HepG2 (cell line): ENCODE results near the gene TMEM129. TPM values are rescaled to one million over a fixed set of nuclear protein-coding genes. Genes with fewer than 3 reads are reported as not detected.

ENCODE experiments used
- BHLHE40 ChIP-seq: IDR thresholded peaks from 2 replicates; pipeline ENCODE4 v1.6.1; 2011; ENCODE audit warnings: low read length, improper control_type of control experiment
- CBX1 ChIP-seq: IDR thresholded peaks from one replicate; pipeline ENCODE4 v1.6.1; 2016; ENCODE audit warnings: antibody characterized with exemption, low read depth
- EEA1 ChIP-seq: sonication (generic); formaldehyde crosslinking; IDR thresholded peaks from 2 replicates; pipeline ENCODE4 v1.5.1; 2020; ENCODE audit warnings: mild to moderate bottlenecking, missing genetic modification reagents, borderline replicate concordance
- HCFC1 ChIP-seq: fragments of 150-350 bp; IDR thresholded peaks from 2 replicates; pipeline ENCODE4 v1.6.1; 2014; ENCODE audit warnings: low read depth, low read length
- HDAC2 ChIP-seq: sonication (generic); formaldehyde crosslinking; IDR thresholded peaks from 2 replicates; pipeline ENCODE4 v1.4.0; 2020; ENCODE audit warnings: missing genetic modification reagents
- POLR2G ChIP-seq: fragments of 200-400 bp; formaldehyde crosslinking; IDR thresholded peaks from 2 replicates; pipeline ENCODE4 v1.6.1; 2018; ENCODE audit warnings: mild to moderate bottlenecking, low read depth, low read length, moderate library complexity
- THAP11 ChIP-seq: IDR thresholded peaks from 2 replicates; pipeline ENCODE4 v1.6.1; 2016; ENCODE audit warnings: missing biosample characterization, missing genetic modification reagents
- ZFP1 ChIP-seq: IDR thresholded peaks from 2 replicates; pipeline ENCODE4 v1.6.1; 2016
- ZNF207 ChIP-seq: fragments of 450-650 bp; IDR thresholded peaks from 2 replicates; pipeline ENCODE4 v1.6.1; 2016; ENCODE audit warnings: antibody characterized with exemption, borderline replicate concordance
- ZNF264 ChIP-seq: sonication (generic); formaldehyde crosslinking; IDR thresholded peaks from 2 replicates; pipeline ENCODE4 v1.4.0; 2020; ENCODE audit warnings: missing genetic modification reagents
- ZNF337 ChIP-seq: sonication (generic); formaldehyde crosslinking; IDR thresholded peaks from 2 replicates; pipeline ENCODE4 v1.5.1; 2020; ENCODE audit warnings: missing genetic modification reagents, low read depth, mild to moderate bottlenecking, borderline replicate concordance
- ZNF44 ChIP-seq: sonication (generic); formaldehyde crosslinking; IDR thresholded peaks from 2 replicates; pipeline ENCODE4 v1.5.1; 2020; ENCODE audit warnings: mild to moderate bottlenecking, missing genetic modification reagents
- ZNF619 ChIP-seq: sonication (generic); formaldehyde crosslinking; IDR thresholded peaks from 2 replicates; pipeline ENCODE4 v1.4.0; 2020; ENCODE audit warnings: mild to moderate bottlenecking, missing genetic modification reagents
- ZSCAN25 ChIP-seq: sonication (generic); formaldehyde crosslinking; IDR thresholded peaks from 2 replicates; pipeline ENCODE4 v1.8.0; 2022; ENCODE audit warnings: mild to moderate bottlenecking, missing genetic modification reagents
- polyA plus RNA-seq, 8 experiments: library from polyadenylated mRNA; depleted of rRNA in 3 of 8; stranded (reverse) in 7 of 8; unstranded in 1 of 8; fragments of >200 nt; fragmentation: Illumina TruSeq in 4 of 8; extraction: Trizol in 4 of 8; gene quantifications; 2 replicates each; pipeline versions ENCODE4 v1.2.1 to v1.2.3, GENCODE V29; 2011 to 2016; ENCODE audit warnings: low read depth in 4 of 8, missing spikeins in 1 of 8, mixed read lengths in 1 of 8; ENCODE audit not compliant: insufficient read depth in 1 of 8
- total RNA-seq, 5 experiments: library from RNA; depleted of rRNA; stranded (reverse); fragments of >200 nt; fragmentation: Illumina TruSeq; extraction: Trizol; gene quantifications; 2 replicates each; pipeline ENCODE4 v1.2.3, GENCODE V29; 2016; ENCODE audit warnings: low read depth in 1 of 5
- TF ChIP-seq, protein P1 (sequence below): sonication (generic); formaldehyde crosslinking; IDR thresholded peaks from 2 replicates; pipeline ENCODE4 v1.8.0; 2022; ENCODE audit warnings: missing genetic modification reagents, mild to moderate bottlenecking, moderate library complexity, borderline replicate concordance
- TF ChIP-seq, protein P2 (sequence below): sonication (generic); formaldehyde crosslinking; IDR thresholded peaks from 2 replicates; pipeline ENCODE4 v1.5.0; 2020; ENCODE audit warnings: mild to moderate bottlenecking, low read depth, missing genetic modification reagents, borderline replicate concordance
- TF ChIP-seq, protein P3 (sequence below): fragments of 450-650 bp; IDR thresholded peaks from 2 replicates; pipeline ENCODE4 v1.6.1; 2017; ENCODE audit warnings: mild to moderate bottlenecking
- TF ChIP-seq, protein P4 (sequence below): sonication (generic); formaldehyde crosslinking; IDR thresholded peaks from 2 replicates; pipeline ENCODE4 v1.4.0; 2020; ENCODE audit warnings: missing genetic modification reagents
- TF ChIP-seq, protein P5 (sequence below): sonication (generic); formaldehyde crosslinking; IDR thresholded peaks from 2 replicates; pipeline ENCODE4 v1.5.0; 2020; ENCODE audit warnings: mild to moderate bottlenecking, missing genetic modification reagents, moderate library complexity

TMEM129 gene
- total and polyA plus RNA-seq, 2 of the 13 experiments (the other 11 are each of a cell fraction or from before 2014, with no cell fraction given) = 19.0 to 25.8 TPM

DNA sequence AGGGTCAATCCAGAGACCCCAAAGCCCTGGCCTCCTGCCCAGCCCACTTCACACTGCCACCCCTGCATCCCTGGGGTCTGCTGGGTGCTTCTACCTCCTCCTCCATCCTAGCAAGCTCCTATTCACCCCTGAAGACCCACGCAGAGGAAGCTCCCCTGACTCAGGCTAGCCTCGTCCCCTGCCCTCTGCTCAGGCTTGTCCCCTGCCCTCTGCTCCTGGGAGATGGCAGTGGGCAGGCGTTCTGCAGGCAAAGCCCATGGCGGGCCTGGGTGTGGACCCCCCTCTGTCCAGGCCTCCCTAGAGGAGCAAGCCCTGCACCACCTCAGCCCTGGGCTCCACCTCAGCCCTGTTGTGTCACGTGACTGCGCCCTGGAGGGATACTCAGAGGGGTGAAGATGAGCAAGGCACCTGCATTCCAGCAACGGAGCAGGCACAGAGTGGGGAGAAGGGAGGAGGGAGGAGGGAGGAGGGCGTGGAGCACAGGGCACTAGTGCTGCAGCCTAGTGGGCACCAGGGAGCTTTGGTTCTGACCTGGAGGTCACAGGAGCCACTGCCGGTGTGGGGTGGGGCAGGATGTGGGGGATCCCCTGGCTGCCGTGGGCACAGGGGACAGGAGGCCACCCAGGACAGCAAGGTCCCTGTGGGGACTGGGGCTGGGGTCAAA, 44.4 kb upstream of the TMEM129 start (continued):
- TF ChIP-seq, protein P1, sequence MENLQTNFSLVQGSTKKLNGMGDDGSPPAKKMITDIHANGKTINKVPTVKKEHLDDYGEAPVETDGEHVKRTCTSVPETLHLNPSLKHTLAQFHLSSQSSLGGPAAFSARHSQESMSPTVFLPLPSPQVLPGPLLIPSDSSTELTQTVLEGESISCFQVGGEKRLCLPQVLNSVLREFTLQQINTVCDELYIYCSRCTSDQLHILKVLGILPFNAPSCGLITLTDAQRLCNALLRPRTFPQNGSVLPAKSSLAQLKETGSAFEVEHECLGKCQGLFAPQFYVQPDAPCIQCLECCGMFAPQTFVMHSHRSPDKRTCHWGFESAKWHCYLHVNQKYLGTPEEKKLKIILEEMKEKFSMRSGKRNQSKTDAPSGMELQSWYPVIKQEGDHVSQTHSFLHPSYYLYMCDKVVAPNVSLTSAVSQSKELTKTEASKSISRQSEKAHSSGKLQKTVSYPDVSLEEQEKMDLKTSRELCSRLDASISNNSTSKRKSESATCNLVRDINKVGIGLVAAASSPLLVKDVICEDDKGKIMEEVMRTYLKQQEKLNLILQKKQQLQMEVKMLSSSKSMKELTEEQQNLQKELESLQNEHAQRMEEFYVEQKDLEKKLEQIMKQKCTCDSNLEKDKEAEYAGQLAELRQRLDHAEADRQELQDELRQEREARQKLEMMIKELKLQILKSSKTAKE (CRISPR knock-in tag) = peak; percentile 65
- no peak for TF ChIP-seq ZFP1 (CRISPR knock-in tag)
- TF ChIP-seq BHLHE40 = peak; percentile 20; the same call in 1 of the 2 replicates
- TF ChIP-seq HDAC2 (CRISPR knock-in tag) = peak; percentile 33; the same call in 1 of the 2 replicates
- TF ChIP-seq HCFC1 = no peak
- TF ChIP-seq ZSCAN25 (CRISPR knock-in tag) = peak; percentile 39; the same call in 1 of the 2 replicates
- TF ChIP-seq, protein P2, sequence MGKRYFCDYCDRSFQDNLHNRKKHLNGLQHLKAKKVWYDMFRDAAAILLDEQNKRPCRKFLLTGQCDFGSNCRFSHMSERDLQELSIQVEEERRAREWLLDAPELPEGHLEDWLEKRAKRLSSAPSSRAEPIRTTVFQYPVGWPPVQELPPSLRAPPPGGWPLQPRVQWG (CRISPR knock-in tag) = no peak
- no peak for TF ChIP-seq ZNF264
- no peak for TF ChIP-seq EEA1
- TF ChIP-seq ZNF337 (CRISPR knock-in tag) = 0 out of 2 replicates have a peak, but pooled peaks have one; percentile 29
- no peak for TF ChIP-seq THAP11 (CRISPR knock-in tag)
- TF ChIP-seq, protein P3, sequence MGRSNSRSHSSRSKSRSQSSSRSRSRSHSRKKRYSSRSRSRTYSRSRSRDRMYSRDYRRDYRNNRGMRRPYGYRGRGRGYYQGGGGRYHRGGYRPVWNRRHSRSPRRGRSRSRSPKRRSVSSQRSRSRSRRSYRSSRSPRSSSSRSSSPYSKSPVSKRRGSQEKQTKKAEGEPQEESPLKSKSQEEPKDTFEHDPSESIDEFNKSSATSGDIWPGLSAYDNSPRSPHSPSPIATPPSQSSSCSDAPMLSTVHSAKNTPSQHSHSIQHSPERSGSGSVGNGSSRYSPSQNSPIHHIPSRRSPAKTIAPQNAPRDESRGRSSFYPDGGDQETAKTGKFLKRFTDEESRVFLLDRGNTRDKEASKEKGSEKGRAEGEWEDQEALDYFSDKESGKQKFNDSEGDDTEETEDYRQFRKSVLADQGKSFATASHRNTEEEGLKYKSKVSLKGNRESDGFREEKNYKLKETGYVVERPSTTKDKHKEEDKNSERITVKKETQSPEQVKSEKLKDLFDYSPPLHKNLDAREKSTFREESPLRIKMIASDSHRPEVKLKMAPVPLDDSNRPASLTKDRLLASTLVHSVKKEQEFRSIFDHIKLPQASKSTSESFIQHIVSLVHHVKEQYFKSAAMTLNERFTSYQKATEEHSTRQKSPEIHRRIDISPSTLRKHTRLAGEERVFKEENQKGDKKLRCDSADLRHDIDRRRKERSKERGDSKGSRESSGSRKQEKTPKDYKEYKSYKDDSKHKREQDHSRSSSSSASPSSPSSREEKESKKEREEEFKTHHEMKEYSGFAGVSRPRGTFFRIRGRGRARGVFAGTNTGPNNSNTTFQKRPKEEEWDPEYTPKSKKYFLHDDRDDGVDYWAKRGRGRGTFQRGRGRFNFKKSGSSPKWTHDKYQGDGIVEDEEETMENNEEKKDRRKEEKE = no peak
- TF ChIP-seq, protein P4, sequence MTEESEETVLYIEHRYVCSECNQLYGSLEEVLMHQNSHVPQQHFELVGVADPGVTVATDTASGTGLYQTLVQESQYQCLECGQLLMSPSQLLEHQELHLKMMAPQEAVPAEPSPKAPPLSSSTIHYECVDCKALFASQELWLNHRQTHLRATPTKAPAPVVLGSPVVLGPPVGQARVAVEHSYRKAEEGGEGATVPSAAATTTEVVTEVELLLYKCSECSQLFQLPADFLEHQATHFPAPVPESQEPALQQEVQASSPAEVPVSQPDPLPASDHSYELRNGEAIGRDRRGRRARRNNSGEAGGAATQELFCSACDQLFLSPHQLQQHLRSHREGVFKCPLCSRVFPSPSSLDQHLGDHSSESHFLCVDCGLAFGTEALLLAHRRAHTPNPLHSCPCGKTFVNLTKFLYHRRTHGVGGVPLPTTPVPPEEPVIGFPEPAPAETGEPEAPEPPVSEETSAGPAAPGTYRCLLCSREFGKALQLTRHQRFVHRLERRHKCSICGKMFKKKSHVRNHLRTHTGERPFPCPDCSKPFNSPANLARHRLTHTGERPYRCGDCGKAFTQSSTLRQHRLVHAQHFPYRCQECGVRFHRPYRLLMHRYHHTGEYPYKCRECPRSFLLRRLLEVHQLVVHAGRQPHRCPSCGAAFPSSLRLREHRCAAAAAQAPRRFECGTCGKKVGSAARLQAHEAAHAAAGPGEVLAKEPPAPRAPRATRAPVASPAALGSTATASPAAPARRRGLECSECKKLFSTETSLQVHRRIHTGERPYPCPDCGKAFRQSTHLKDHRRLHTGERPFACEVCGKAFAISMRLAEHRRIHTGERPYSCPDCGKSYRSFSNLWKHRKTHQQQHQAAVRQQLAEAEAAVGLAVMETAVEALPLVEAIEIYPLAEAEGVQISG (CRISPR knock-in tag) = no peak
- 0 out of 2 replicates have a peak, but pooled peaks have one; percentile 5 for TF ChIP-seq ZNF619 (CRISPR knock-in tag)
- TF ChIP-seq ZNF44 (CRISPR knock-in tag) = 0 out of 2 replicates have a peak, but pooled peaks have one; percentile 39
- TF ChIP-seq CBX1 = no peak
- TF ChIP-seq, protein P5, sequence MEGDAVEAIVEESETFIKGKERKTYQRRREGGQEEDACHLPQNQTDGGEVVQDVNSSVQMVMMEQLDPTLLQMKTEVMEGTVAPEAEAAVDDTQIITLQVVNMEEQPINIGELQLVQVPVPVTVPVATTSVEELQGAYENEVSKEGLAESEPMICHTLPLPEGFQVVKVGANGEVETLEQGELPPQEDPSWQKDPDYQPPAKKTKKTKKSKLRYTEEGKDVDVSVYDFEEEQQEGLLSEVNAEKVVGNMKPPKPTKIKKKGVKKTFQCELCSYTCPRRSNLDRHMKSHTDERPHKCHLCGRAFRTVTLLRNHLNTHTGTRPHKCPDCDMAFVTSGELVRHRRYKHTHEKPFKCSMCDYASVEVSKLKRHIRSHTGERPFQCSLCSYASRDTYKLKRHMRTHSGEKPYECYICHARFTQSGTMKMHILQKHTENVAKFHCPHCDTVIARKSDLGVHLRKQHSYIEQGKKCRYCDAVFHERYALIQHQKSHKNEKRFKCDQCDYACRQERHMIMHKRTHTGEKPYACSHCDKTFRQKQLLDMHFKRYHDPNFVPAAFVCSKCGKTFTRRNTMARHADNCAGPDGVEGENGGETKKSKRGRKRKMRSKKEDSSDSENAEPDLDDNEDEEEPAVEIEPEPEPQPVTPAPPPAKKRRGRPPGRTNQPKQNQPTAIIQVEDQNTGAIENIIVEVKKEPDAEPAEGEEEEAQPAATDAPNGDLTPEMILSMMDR (CRISPR knock-in tag) = peak; percentile 20; the same call in 1 of the 2 replicates
- peak; percentile 93; the same call in 1 of the 2 replicates for TF ChIP-seq ZNF207
- 0 out of 2 replicates have a peak, but pooled peaks have one; percentile 37 for TF ChIP-seq POLR2G
